Right lobe of liver (tissue), 6 donors: Measurements from ENCODE around the gene ZFP92. TPM values are rescaled to one million over a fixed set of nuclear protein-coding genes. Genes with fewer than 3 reads are reported as not detected.
"Not testable (repeated sequence)": the region's sequence is repeated elsewhere in the genome, so short reads cannot be mapped to it uniquely, and the experiment has no call there.

ENCODE experiments used
- ATAC-seq, 4 donors: fragments of 200-7000 bp; cut with Tn5 transposase; one replicate each; pipeline ENCODE4 v1.9.1; 2020; ENCODE audit warnings: mild to moderate bottlenecking in 4 of 4, moderate library complexity in 4 of 4
- DNase-seq, 3 donors: peaks; one replicate each; pipeline ENCODE4 v3.0.0-alpha.2; 2020
- H3K27ac ChIP-seq, 3 donors: fragments of 200-600 bp; one replicate each; pipeline ENCODE4 v1.8.0; 2022
- H3K27me3 ChIP-seq, 2 donors: fragments of 200-600 bp; one replicate each; pipeline ENCODE4 v1.8.0; 2022
- H3K36me3 ChIP-seq, 4 donors: fragments of 200-600 bp; sonication (generic) in 1 of 4; one replicate each; pipeline versions ENCODE4 v1.5.1 to v1.8.0; 2017 to 2022; ENCODE audit warnings: control low read depth in 1 of 4
- H3K4me1 ChIP-seq, 4 donors: fragments of 200-600 bp; sonication (generic) in 1 of 4; one replicate each; pipeline versions ENCODE4 v1.5.1 to v1.8.0; 2017 to 2022; ENCODE audit warnings: control low read depth in 1 of 4
- H3K4me3 ChIP-seq, 3 donors: fragments of 200-600 bp; one replicate each; pipeline ENCODE4 v1.8.0; 2022
- H3K9me3 ChIP-seq, 4 donors: fragments of 200-600 bp; sonication (generic) in 1 of 4; one replicate each; pipeline versions ENCODE4 v1.5.1 to v1.8.0; 2017 to 2022; ENCODE audit warnings: control low read depth in 1 of 4
- POLR2A ChIP-seq: fragments of 450-650 bp; IDR thresholded peaks from one replicate; pipeline ENCODE4 v1.6.1; 2017; ENCODE audit warnings: antibody characterized with exemption, mild to moderate bottlenecking
- WGBS: methylation state at CpG from one replicate; pipeline ENCODE4 v1.1.6; 2018; ENCODE audit warnings: low coverage, low lambda C conversion rate; ENCODE audit not compliant: insufficient coverage; ENCODE audit errors: missing lambda C conversion rate; 5-methylcytosine and 5-hydroxymethylcytosine counted together
- intact Hi-C, 2 donors: fragments of 100-400 bp; cut with DNase I; formaldehyde crosslinking; loops; one replicate each; pipeline versions ENCODE4 v1.11.2 to v1.14.1; 2022
- total RNA-seq, 6 experiments: library from RNA; depleted of rRNA in 2 of 6; stranded (reverse); fragments of >200 nt in 2 of 6; fragmentation: NEBNext Ultra II Directional in 3 of 6; extraction: Animal tissue kit (Norgen Biotek cat#: 25700) in 3 of 6; gene quantifications; one replicate each; pipeline versions ENCODE4 v1.1.0 to v1.2.4, GENCODE V29; 2016 to 2023
- TF ChIP-seq, protein P1 (sequence below), 4 donors: fragments of 200-600 bp in 3 of 4; fragments of 450-650 bp in 1 of 4; IDR thresholded peaks; one replicate each; pipeline versions ENCODE4 v1.5.1 to v1.8.0; 2016 to 2022; ENCODE audit warnings: antibody characterized with exemption in 4 of 4, mild to moderate bottlenecking in 2 of 4
- donor health status: DM: no; HTN: yes; CAD: no.
- donor health status: DM: no; HTN: no; CAD: no.
- donor health status: DM: no; HTN: no; CAD: no.
- donor health status: DM: no; HTN: yes; CAD: no.
- donor health status: DM: no; HTN: yes; CAD: no.

ZFP92 gene
- total RNA-seq, 6 experiments from 2014 or later, result 0.31 to 1.4 (median 0.41) TPM

GRCh38 chrX:153401133-153401764, 10.0 kb upstream of the ZFP92 start, which contains the start of gene PNMA6E:
TSS of gene PNMA6E (minus strand) at chrX:153401350. CDS start at chrX:153398849, 2,501 bp downstream.
- WGBS, result 92% methylated on average over 24 of the region's 29 CpGs
- Histone ChIP-seq H3K36me3 (no peaks in the 10 kb centered on the region), H3K27me3 (no peaks in the 10 kb centered on the region), H3K9me3 (no peaks in the 10 kb centered on the region), H3K4me1 (no peaks in the 10 kb centered on the region), H3K4me3 (no peak within 1 kb of the TSS), H3K27ac (no peak within 1 kb of the TSS)
- TF ChIP-seq, protein P1, sequence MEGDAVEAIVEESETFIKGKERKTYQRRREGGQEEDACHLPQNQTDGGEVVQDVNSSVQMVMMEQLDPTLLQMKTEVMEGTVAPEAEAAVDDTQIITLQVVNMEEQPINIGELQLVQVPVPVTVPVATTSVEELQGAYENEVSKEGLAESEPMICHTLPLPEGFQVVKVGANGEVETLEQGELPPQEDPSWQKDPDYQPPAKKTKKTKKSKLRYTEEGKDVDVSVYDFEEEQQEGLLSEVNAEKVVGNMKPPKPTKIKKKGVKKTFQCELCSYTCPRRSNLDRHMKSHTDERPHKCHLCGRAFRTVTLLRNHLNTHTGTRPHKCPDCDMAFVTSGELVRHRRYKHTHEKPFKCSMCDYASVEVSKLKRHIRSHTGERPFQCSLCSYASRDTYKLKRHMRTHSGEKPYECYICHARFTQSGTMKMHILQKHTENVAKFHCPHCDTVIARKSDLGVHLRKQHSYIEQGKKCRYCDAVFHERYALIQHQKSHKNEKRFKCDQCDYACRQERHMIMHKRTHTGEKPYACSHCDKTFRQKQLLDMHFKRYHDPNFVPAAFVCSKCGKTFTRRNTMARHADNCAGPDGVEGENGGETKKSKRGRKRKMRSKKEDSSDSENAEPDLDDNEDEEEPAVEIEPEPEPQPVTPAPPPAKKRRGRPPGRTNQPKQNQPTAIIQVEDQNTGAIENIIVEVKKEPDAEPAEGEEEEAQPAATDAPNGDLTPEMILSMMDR (IDR thresholded peaks at IDR 0.05), result no peak
- TF ChIP-seq POLR2A, result no peak
- intact Hi-C loops, result no loop called here
- DNase-seq, result no peak
- ATAC-seq, result no peak

GRCh38 chrX:153404333-153404732, 6.9 kb upstream of the ZFP92 start:
- ATAC-seq, intact Hi-C loops, H3K4me1 ChIP-seq, H3K27me3 ChIP-seq, H3K27ac ChIP-seq, H3K36me3 ChIP-seq, H3K4me3 ChIP-seq, DNase-seq, H3K9me3 ChIP-seq: not testable (repeated sequence)
- WGBS, result 74% methylated on average over 3 of the region's 5 CpGs

DNA sequence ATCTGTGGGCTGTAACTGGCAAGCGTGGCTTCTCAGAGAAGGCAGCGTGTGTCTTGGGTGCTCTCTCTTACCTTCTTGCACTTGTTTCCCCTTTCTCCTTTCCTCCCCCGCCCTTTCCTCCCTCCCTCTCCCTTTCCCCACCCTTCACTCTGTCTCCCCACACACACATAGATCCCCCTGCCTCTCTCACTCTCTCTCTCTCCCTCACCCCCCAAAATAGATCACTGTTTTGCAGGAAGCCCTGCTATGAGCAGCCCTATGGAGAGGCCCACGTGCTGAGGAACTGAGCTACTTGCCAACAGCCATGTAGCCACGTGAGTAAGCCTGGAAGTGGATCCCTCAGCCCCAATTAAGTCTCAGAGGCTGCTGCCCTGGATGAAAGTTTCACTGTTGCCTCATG, 5.8 kb upstream of the ZFP92 start:
- intact Hi-C loops, result no loop called here
- DNase-seq (no peak), ATAC-seq (no peak)
- H3K9me3 ChIP-seq, result no peaks in the 10 kb centered on the region
- no peaks in the 10 kb centered on the region for H3K27me3 ChIP-seq
- H3K36me3 ChIP-seq, result no peaks in the 10 kb centered on the region
- no peak overlapping the region for H3K4me3 ChIP-seq
- WGBS, result 32% methylated on average over 5 of the region's 5 CpGs
- H3K27ac ChIP-seq, result no peak overlapping the region
- no peak for TF ChIP-seq POLR2A
- TF ChIP-seq, protein P1 (IDR thresholded peaks at IDR 0.05), result no peak
- H3K4me1 ChIP-seq, result no peaks in the 10 kb centered on the region

DNA sequence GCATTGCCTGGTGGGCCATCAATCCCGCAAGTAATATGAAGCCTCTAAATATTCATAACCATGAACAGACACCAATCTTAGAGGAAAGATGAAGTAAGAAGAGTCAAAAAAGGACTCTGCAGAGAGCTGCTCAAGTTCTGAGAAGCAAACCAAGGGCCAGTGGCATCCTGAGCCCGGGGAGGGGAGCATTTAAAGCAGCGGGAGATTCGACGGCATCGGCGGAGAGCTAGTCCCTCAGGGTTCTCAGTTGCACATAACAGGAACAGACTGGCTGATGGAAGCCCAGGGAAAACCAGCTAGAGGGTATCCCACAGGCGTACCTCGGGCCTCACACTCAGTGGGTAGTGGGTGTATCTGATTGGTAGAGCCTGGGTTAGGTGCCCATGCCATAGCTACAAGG, 5.3 kb upstream of the ZFP92 start:
- intact Hi-C loops, result no loop called here
- ATAC-seq (no peak), DNase-seq (no peak)
- H3K4me1 ChIP-seq, result peaks cover 0 to 4% (median 0%) of the 10 kb centered on the region in 4 donors
- 83% methylated on average over 1 of the region's 9 CpGs for WGBS
- no peak overlapping the region for H3K27ac ChIP-seq
- no peak for TF ChIP-seq POLR2A
- TF ChIP-seq, protein P1 (IDR thresholded peaks at IDR 0.05), result no peak
- no peaks in the 10 kb centered on the region for H3K9me3 ChIP-seq
- no peaks in the 10 kb centered on the region for H3K27me3 ChIP-seq
- H3K36me3 ChIP-seq, result no peaks in the 10 kb centered on the region
- H3K4me3 ChIP-seq, result no peak overlapping the region

GRCh38 chrX:153406903-153407302, 4.4 kb upstream of the ZFP92 start:
- Histone ChIP-seq H3K27ac (no peak overlapping the region), H3K36me3 (no peaks in the 10 kb centered on the region), H3K27me3 (no peaks in the 10 kb centered on the region), H3K4me3 (no peak overlapping the region), H3K9me3 (no peaks in the 10 kb centered on the region), H3K4me1 (peaks cover 0 to 7% (median 0%) of the 10 kb centered on the region in 4 donors)
- ATAC-seq (peak in 2 of 4 donors; percentile 15 to 28), DNase-seq (no peak)
- TF ChIP-seq, protein P1 (IDR thresholded peaks at IDR 0.05), result no peak
- TF ChIP-seq POLR2A, result no peak
- WGBS, result 49% methylated on average over 2 of the region's 7 CpGs
- intact Hi-C loops, result no loop called here
